Parathyroid adenoma (tissue), 2 donors: ENCODE data around the gene PCSK9.

Experiments
- H2AFZ ChIP-seq: fragments of 300-600 bp; sonication (generic); one replicate; pipeline ENCODE4 v1.7.0; 2017; ENCODE audit warnings: antibody characterized with exemption, mild to moderate bottlenecking
- H3K27ac ChIP-seq: fragments of 300-600 bp; sonication (generic); one replicate; pipeline ENCODE4 v1.7.0; 2017
- H3K27me3 ChIP-seq: fragments of 300-600 bp; sonication (generic); one replicate; pipeline ENCODE4 v1.7.0; 2017; ENCODE audit warnings: low read length; ENCODE audit not compliant: control insufficient read depth, insufficient read depth
- H3K36me3 ChIP-seq: fragments of 300-600 bp; sonication (generic); one replicate; pipeline ENCODE4 v1.7.0; 2017; ENCODE audit warnings: low read length; ENCODE audit not compliant: control insufficient read depth, insufficient read depth
- H3K4me1 ChIP-seq: fragments of 300-600 bp; sonication (generic); one replicate; pipeline ENCODE4 v1.7.0; 2017; ENCODE audit warnings: control low read depth
- H3K4me2 ChIP-seq: fragments of 300-600 bp; sonication (generic); one replicate; pipeline ENCODE4 v1.7.0; 2017; ENCODE audit warnings: low read length
- H3K4me3 ChIP-seq: fragments of 300-600 bp; sonication (generic); one replicate; pipeline ENCODE4 v1.7.0; 2017; ENCODE audit warnings: low read depth, low read length
- H3K79me2 ChIP-seq: fragments of 300-600 bp; sonication (generic); one replicate; pipeline ENCODE4 v1.7.0; 2017; ENCODE audit warnings: control low read depth
- H3K9ac ChIP-seq: fragments of 300-600 bp; sonication (generic); one replicate; pipeline ENCODE4 v1.7.0; 2017; ENCODE audit warnings: mild to moderate bottlenecking
- H3K9me3 ChIP-seq: fragments of 300-600 bp; sonication (generic); one replicate; pipeline ENCODE4 v1.7.0; 2017; ENCODE audit warnings: low read length; ENCODE audit not compliant: control insufficient read depth
- CTCF ChIP-seq: fragments of 300-600 bp; sonication (generic); IDR thresholded peaks from one replicate; pipeline ENCODE4 v1.7.0; 2017; ENCODE audit warnings: antibody characterized with exemption, mild to moderate bottlenecking
- donor health status: primary hyperparathyroidism.

The PCSK9 gene

GRCh38 chr1:55055084-55055882 is 15.9 kb downstream of the PCSK9 start:
- Histone ChIP-seq H3K4me3 (no peak overlapping the region), H3K9me3 (no peaks in the 10 kb centered on the region), H2AFZ (no peak overlapping the region), H3K27ac (no peak overlapping the region), H3K9ac (no peak overlapping the region), H3K4me1 (no peaks in the 10 kb centered on the region), H3K27me3 (no peaks in the 10 kb centered on the region), H3K36me3 (no peaks in the 10 kb centered on the region), H3K79me2 (no peaks in the 10 kb centered on the region), H3K4me2 (no peak overlapping the region)
- no peak for TF ChIP-seq CTCF

GRCh38 chr1:55055951-55056631 is 16.7 kb downstream of the PCSK9 start:
- H3K4me2 ChIP-seq, result no peak overlapping the region
- H3K79me2 ChIP-seq, result no peaks in the 10 kb centered on the region
- H3K9me3 ChIP-seq, result no peaks in the 10 kb centered on the region
- H3K4me1 ChIP-seq, result no peaks in the 10 kb centered on the region
- no peak overlapping the region for H3K4me3 ChIP-seq
- H2AFZ ChIP-seq, result no peak overlapping the region
- no peaks in the 10 kb centered on the region for H3K27me3 ChIP-seq
- no peak overlapping the region for H3K27ac ChIP-seq
- TF ChIP-seq CTCF, result no peak
- H3K9ac ChIP-seq, result no peak overlapping the region
- H3K36me3 ChIP-seq, result no peaks in the 10 kb centered on the region

GRCh38 chr1:55056632-55056992 is 17.3 kb downstream of the PCSK9 start:
- Histone ChIP-seq H3K9ac (no peak overlapping the region), H3K9me3 (no peaks in the 10 kb centered on the region), H3K4me3 (no peak overlapping the region), H3K36me3 (no peaks in the 10 kb centered on the region), H3K79me2 (no peaks in the 10 kb centered on the region), H3K4me1 (no peaks in the 10 kb centered on the region), H3K27ac (no peak overlapping the region), H2AFZ (no peak overlapping the region), H3K27me3 (no peaks in the 10 kb centered on the region), H3K4me2 (no peak overlapping the region)
- TF ChIP-seq CTCF, result no peak

GRCh38 chr1:55057270-55057955 is 18.1 kb downstream of the PCSK9 start:
- Histone ChIP-seq H3K27ac (no peak overlapping the region), H3K27me3 (no peaks in the 10 kb centered on the region), H3K79me2 (no peaks in the 10 kb centered on the region), H3K9ac (no peak overlapping the region), H3K9me3 (no peaks in the 10 kb centered on the region), H3K4me3 (no peak overlapping the region), H3K4me2 (no peak overlapping the region), H2AFZ (no peak overlapping the region), H3K4me1 (no peaks in the 10 kb centered on the region), H3K36me3 (no peaks in the 10 kb centered on the region)
- no peak for TF ChIP-seq CTCF
